HT-29 (cell line): ENCODE data around the gene PDE6G. TPM values are rescaled to one million over a fixed set of nuclear protein-coding genes. Genes with fewer than 3 reads are reported as not detected.
A peak's percentile ranks its signal among the peaks of the same experiment; 100 is the strongest.

Source experiments
- DNase-seq: peaks from one replicate; pipeline ENCODE4 v3.0.0-alpha.2; 2015; ENCODE audit warnings: low spot score
- total RNA-seq: library from RNA; depleted of rRNA; stranded (reverse); fragments of >200 nt; shearing (Covaris generic); gene quantifications from 2 replicates; pipeline ENCODE4 v1.2.3, GENCODE V29; 2014

Gene PDE6G
- total RNA-seq, 1 experiment from 2014 or later: not detected

DNA sequence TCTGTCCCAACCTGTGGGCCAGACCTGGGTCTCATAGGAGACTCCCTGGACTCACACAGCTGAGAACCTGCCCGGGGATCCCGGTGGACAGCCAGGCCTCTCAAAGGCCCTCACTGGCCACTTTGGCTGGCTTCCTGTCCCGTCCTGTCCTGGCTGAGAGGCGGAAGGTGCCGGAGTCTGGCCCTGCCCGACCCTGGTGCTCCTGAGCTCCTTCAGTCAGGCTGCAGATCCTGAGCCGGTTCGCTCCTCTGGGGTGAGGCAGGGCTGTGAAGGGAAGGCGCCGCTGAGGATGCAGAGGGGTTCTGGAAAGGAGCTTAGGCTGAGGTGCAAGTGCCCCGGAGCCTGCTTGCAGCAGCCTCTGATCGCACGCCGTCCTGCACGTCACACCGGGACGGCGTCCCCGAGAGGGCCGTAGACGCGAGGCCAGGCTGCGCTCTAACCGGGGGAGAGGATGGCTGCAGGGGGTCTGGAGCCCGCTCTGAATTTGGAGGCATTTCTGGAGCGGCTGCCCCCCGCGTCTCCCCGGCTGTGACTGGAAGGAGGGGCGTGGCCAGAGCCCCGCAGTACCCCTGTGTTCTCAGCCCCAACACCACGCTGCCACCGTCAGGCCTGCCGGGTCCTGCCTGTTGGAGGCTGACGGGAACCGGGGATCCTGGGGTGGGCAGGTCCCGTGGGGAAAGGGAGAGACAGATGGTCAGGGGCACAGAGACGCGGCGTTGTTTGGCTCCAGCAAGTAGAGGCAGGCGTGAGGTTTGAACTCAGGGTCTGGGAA, 31.6 kb upstream of the PDE6G start:
- no peak for DNase-seq

DNA sequence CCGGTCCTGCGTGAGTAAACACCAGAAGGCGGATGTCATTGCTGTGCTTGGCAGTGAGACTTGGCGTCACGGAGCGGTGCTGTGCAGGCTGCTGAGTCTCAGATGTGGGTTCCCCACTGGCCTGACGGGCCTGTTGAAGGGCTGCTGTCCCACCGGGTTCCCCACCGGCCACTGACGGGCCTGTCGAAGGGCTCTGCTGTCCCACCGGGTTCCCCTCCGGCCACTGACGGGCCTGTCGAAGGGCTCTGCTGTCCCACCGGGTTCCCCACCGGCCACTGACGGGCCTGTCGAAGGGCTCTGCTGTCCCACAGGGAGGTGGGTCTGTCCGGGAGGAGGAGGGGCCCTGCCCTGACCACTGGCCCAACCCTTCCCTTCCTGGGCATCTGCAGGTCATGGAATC, 30.3 kb upstream of the PDE6G start:
- DNase-seq: no peak

DNA sequence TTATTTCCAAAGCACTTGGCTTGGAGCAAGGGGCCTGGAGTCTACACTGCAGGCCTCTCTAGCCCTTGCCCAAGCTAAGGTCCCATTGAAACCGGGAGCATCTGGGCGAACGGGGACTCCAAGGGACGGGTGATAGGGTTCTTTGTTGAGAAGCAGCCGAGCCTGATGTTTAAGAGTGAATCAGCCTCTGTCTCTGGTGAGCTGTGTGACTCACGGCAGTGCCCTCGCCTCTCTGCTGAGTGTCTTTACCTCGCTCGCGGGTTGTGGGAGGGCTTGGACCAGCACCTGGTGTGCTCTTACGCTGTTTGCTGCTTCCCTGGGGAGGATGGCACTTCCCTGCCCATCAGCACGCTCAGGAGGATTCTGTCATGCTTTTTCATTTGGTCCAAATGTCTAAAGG, 28.8 kb upstream of the PDE6G start:
- peak; percentile 29 for DNase-seq

DNA sequence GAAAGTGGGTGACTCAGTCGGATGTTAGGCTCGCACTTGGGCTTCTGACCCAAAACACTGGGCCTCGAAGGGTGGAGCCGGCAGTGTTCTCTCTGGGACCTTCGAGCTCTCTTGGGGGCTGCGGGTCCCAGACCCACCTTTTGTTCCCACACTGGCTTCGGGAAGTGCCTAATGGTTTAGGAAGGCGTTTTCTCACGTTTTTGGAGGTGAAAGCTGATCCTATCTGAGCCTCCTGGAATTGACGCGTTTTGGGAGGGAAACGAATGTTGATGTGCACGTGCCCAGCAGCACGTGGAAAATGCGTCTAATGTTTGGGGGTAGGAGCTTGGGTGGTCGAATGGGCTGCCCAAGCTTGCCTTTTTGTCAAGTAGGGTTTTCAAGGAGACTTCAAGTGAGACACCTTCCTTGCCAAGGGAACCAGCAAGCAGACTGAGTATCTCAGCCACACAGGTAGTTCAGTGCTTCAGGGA, 28.1 kb upstream of the PDE6G start:
- no peak for DNase-seq

DNA sequence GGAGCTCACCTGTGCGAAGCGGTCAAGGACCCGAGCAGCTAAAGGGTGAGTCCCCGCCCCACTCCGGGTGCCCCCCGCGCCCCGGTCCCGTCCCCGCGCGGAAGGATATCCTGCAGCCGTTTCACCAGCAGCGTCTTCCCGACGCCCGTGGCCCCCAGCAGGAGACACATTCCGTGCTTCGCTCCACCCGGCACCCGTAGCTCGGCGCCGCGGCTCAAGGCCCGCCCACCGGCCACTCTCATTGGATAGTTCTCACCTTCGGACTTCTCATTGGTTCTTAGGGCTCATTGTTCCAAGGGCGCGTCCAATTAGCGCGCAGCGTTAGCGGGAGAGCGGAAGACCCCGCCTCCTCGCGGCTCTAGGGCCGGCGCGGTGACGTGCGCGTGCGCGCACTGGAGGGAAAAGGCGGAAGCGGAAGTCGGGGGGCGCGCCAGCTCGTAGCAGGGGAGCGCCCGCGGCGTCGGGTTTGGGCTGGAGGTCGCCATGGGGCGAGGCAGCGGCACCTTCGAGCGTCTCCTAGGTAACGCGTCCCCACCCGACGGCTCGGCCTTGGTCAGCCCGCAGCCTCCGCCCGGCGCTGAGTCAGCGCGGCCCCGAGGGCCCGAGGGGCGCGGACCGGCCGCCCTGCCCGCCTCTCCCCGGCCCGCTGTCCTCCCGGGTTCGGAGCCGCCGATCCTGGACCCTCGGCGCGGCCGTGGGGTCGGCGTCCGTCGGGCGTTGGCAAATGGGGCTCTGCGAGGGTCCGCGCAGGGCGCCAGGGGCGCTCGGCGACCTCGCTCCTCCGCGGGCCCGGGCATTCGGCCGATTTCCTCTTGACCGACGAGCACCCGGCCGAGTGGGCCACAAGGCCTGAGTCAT, 27.5 kb upstream of the PDE6G start, which contains the start of the genes ARL16 and HGS:
TSS of gene ARL16 (minus strand) at position 214 of the 858 bp plus-strand sequence. CDS start at position 170, 44 bp downstream.
TSS of gene HGS (plus strand) at position 428 of the 858 bp plus-strand sequence. CDS start at position 484, 56 bp downstream.
- peak; percentile 99 for DNase-seq

DNA sequence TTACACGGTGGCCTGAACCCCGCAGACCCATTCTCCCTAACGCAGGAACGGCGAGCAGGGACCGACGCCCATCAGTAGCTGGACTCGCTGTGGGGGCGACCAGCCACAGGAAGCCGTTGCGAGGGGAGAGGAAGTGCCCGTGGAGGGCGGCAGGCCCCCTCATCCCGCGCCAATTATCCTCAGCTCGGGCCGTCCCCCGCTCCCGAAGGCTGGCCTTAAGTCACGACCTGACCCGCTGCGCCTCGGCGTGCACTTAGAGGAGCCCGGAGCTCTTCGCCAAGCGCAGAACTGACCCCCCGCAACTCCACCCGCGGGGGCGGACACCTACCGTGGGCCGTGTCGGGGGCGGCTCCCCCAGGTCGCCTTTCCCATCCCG, 26.9 kb upstream of the PDE6G start:
- DNase-seq: no peak

DNA sequence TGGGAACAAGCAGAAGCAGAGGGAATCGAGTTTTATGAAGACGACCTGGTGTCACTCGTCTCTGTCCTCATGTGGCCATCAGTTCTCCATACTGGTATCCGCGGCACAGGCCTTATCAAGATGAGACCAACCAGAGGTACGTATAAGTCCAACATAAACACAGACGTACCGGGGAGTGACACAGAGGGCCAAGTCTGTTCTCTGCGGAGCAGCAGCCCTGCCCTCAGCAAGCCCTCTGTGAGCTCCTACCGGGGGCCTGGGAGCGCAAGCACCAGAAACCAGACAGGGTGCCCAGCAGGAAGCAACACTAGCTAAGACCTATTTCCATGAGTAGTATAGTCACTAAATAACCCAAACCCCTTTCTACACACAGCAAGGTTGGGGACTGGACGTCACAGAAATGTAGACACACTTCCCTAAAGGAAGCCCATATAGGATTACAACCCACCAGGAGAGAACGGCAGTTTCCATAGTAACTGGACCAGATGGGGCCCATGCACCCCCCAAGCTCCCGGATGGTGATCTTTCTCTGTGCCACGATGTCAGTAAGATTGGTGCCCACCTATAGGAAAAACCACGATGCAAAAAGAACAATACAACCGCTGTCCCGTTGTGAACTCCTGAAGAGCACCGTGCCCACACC, 26.3 kb upstream of the PDE6G start:
- no peak for DNase-seq

DNA sequence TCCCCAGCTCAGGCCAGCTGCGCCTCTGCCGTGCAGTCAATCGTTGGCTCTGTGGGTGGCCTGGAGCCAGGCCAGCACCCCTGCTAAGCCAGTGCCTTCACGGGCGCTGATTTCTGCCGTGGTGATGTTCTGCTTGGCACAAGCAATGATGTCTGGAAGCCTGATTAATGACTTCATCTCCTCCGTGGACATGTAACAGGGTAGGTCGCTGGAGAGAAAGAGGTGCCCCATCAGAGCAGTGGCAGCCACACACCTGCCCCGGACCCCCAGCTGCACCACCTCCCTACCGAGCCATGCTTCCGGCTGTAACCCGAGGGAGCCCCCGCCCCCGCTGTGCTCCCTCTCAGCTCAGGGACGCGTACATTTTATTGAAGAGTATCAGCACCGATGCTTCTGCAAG, 25.3 kb upstream of the PDE6G start:
- no peak for DNase-seq

DNA sequence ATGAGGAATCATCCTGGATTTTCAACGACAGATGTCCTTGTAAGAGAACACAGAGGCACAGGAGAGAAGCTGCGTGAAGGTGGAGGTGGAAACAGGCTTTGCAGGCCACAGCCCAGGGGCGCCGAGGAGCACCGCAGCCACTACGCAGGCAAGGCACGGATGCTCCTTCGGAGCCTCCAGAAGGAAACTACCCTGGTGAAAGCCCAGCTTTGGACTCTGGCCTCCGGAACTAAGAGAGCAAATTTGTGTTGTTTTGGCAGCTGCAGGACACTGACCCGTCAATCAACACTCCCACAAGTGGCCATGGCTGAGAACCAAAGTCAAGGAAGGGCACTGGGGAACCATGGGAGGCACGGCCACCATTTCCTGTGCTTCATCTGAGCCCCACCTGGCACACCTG, 23.8 kb upstream of the PDE6G start:
- no peak for DNase-seq

DNA sequence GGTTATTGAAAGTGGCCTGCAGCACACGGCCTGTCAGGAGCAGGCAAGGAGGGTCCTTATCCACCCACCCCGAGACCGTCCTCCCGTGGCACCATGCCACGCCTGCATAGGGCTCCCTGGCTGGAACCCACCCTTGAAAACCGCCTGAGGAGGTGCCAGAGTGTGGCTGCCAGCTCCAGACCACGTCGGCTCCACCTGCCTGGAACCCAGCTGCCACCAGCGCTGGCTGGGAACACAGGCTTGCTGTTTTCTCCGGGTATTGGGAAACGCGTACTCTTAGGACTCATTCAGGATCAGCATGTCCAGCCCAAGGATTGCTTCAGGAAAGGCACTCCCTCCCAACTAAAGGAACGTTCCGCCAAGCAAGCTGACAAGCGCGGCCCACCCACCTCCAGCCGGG, 20.6 kb upstream of the PDE6G start:
- DNase-seq: no peak

DNA sequence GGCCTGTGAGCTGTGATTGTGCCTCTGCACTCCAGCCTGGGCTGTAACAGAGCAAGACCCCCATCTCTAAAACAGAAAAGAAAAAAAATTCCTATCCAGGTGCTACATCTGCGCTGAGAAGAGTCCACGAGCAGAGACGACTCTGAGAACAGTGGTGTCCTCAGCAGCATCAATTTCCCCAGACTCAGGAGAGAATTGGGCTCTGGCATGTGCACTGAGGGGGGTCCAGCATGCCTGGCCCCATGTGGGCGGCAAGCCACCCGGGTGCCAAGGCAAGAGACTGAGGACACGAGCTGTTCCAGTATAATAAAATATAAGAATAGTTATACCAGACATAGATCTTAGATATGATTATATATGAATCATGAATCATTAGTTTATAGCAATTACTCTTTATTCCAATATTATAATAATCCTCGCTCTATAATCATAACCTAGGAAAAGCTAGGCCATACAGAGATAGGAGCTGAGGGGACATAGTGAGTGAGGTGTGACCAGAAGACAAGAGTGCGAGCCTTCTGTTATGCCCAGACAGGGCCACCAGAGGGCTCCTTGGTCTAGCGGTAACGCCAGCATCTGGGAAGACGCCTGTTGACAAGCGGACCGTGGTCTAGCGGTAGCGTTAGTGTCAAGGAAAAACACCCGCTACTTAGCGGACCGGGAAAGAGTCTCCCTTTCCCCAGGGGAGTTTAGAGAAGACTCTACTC, 19.3 kb upstream of the PDE6G start:
- DNase-seq: peak; percentile 33

DNA sequence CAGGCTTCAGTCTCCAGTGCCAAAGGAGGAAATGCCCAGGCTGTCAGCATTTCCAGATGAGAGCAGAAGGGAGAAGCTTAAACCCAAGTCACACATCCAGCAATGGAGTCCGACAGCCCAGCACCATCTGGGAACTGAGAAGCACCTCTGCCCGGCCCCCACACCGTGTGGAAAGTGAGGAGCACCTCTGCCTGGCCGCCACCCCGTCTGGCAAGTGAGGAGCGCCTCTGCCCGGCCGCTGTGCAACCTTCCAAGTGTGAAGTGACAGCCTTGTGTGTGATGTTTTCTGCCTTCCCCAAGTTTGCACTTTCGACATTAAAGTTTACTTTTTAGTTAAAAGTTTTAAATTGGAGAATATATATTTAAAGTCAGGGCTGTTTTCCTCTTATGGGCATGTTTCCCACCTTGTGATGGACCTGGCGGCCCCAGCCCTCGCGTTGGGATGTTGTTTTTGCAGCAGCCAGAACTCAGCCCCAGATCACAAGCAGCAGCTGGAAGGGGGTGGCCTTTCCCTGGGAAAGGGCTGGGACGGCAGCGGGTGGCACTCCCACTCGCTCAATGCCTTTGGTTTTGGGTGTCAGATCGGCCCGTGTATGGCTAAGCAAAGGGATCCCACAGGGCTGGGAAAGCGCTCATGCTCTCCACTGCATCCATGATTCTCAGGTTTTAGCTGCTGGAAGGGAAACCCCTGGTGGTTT, 17.4 kb upstream of the PDE6G start:
- DNase-seq: no peak

DNA sequence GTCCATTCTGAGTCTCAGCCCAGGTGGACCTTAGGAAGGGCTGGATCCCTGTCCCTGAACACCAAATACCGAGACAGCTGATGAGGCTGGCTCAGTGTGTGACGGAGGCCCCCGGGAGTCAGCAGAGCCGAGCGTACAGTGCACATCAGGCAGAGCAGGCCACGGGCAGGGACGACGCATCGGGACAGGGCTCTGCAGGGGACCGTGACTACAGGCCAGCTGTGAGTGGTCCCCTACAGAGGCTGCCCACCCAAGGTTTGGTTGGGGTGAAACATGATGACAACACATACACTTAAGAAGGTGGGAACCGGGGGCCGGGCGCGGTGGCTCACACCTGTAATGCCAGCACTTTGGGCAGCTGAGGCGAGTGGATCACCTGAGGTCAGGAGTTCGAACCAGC, 16.6 kb upstream of the PDE6G start:
- no peak for DNase-seq

DNA sequence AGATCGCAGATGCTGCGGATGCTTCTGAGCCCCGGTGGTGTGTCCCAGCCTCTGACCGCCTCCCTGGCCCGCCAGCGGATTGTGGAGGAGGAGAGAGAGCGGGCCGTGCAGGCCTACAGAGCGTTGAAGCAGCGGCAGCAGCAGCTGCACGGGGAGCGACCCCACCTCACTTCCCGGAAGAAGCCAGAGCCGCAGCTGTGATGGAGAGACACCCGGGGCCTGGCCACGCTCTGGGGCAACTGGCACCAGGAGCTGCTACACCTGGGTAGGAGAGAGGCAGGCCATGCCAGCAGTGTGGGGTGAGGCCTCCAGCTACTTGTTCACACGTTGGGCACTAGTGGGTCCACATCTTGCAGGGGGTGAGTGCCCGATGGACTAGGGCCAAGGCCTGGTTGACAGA, 16.2 kb upstream of the PDE6G start:
- DNase-seq: no peak

DNA sequence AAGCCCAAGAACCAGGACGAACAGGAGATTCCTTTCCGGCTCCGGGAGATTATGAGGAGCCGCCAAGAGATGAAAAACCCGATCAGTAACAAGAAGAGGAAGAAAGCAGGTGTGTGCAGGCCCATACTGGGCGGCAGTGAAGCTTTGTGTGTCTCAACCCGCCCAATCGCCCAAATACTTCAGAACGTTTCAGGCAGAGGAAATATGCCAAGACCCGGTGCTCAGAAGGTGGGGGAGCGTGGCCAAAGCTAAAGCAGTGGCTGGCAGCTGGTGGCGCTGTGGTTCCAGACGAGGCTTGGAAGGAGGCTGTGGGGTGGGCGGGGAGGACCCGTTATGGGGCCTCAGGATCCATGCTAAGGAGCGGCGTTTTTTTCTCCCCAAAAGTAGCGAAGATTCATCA, 11.4 kb upstream of the PDE6G start:
- no peak for DNase-seq

DNA sequence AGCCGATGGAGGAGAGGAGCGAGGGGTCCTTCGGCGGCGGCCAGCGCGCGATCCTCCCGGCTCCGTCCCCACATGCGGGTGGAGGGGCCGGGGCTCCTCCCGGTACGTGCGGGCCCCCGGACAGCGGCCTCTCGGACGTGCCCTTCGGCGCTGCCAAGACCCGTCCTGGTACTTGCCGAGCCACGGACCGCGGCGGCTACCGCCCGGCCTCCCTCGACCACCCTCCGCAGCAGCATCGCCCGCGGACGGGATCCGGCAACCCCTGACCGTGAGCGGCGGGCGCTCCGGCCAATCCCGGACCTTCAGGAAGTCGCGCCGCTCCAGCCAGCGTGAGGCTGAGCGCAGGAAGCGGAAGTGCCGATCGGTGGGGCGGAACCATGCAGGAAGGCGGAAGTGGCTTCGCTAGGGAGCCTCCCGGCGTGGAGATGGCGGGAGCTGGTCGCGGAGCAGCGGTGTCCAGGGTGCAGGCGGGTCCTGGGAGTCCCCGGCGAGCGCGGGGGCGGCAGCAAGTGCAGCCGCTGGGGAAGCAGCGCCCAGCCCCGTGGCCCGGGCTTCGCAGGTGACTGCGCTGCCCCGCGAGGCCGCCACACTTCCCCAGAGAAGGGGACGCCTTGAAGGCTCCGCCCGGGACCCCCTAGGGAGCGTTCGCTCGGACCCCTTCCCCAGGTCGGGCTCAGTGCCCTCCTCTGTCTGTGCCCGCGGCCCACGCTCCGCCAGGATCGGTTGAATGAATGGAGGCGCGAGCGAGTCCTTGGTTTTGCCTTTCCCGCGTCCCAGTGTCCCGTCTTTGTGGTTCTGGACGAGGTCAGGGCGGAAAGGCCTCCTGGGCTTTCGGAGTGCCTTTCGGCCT, 10.2 kb upstream of the PDE6G start, which contains the start of the genes CCDC137 and OXLD1:
TSS of gene CCDC137 (plus strand) at position 396 of the 850 bp plus-strand sequence. CDS start at position 426, 30 bp downstream.
TSS of gene OXLD1 (minus strand) at position 264 of the 850 bp plus-strand sequence. CDS start at position 236, 28 bp downstream.
- peak; percentile 94 for DNase-seq

DNA sequence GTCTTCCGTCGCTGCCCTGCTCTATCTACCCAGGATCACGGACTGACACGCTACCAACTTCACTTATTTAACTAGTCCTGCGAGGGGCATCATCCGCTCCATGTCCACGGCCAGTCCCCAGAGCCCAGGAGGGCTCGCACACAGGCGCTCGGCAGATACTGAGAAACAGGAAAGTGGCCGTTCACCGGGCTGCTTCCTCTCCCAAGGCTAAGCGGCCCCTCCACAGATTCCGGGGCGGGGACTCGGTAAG, 9.7 kb upstream of the PDE6G start:
- DNase-seq: peak; percentile 32

DNA sequence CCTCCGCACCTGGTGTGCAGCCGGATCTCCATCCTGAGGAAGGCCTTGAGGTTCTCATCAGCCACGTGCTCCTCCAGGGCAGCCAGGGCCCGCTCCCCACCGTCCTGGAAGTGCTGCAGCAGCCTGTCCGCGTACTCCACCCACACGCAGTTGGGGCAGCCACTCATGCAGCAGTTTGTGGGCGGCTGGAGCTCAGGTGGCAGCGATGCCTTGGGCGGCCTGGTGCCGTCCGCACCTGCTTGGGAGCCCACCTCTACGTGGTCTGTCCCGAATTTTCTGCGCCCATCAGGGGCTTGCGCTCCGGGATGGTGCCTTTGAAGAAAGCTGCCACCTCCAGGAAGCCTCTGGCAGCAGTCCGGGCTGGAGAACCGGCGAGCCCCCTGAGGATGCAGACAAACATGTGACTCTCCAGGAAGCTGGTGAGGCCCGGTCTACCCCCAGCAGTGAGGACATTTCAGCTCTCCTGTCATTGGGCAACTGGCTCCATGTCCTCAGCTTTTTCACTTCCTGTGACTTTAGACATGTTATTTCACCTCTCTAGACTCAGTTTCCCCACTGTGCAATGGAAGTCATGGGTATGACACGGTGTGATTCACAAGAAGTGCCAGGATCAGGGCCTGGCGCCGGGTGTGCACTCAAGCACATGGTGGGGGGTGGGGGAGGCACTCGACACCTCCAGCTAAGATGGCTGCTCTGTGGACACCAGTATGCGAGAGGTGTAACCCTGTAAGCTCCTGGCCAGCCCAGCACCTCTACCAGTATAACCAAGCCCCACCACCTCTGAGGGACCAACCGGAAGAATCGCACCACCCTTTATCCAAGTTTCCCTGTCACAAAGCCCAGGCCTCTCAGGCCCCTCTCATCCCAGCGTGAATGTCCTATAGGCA, 9.1 kb upstream of the PDE6G start:
- no peak for DNase-seq

DNA sequence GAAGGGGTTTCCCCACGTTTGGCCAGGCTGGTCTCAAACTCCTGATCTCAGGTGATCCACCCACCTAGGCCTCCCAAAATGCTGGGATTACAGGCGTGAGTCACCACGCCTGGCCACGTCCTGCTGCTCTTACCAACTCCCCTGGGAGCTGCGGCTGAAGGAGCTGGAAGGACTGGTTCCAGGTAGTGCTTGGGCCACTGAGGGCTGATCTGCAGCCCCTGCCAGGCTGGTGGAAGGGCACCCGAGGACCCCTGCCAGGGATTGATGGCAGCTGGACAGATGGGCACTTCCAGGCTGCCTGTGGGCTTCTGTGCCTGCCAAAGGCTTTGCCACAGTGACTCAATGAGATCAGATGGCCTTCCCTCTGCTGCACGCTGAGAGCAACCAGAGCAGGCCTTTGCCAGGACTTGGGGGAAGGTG, 7.7 kb upstream of the PDE6G start:
- no peak for DNase-seq
